HG03342 (cell line): Measurements from ENCODE around the gene ZNF317.
"Not testable (repeated sequence)": the region's sequence is repeated elsewhere in the genome, so short reads cannot be mapped to it uniquely, and the experiment has no call there.

Source experiments
- ATAC-seq: cut with Tn5 transposase; IDR thresholded peaks from one replicate; pipeline ENCODE4 v1.9.1; 2021; ENCODE audit warnings: mild to moderate bottlenecking, moderate library complexity; ENCODE audit not compliant: unreplicated experiment

Gene ZNF317

DNA sequence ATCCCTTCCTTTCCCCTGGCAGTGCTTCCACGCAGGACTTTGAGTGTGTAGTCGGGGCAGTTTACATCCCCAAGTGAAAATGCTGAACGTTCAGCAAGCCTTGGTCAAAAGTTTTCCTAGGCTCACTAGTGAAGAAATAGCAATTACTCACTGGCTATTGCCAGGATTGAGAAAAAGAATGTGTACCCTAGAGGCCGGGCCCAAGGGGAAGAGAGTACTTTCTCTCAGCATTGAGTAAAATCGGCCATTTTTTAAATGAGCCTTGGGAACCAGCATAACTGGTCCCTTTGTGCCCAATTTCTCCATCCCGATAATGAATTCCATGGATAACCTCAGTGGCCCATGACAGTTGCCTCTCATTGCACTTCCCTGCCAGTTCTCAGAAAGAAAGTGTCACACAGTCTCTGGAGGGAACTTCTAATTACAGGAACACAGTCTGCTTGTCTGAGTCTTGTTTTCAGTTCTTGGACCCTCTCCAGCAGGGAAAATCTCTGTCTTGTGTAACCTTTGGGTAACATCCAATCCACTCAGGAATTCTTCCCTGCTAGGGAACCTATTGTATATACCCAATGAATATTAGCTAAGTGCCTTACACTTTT is 31.3 kb downstream of the ZNF317 start:
- ATAC-seq = no peak

DNA sequence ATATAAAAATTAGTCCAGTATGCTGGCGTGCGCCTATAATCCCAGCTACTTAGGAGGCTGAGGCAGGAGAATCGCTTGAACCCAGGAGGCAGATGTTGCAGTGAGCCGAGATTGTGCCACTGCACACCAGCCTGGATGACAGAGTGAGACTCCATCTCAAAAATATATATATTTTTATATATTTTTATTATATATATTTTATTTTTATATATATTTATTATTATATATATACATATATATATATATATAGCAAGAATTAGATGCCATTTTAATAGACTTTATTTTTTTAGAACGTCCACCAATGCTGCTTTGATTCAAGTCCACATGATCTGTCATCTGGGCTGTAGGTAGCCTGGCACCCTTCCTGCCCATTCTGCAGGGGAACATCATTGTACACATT is 35.1 kb downstream of the ZNF317 start:
- ATAC-seq = no peak

DNA sequence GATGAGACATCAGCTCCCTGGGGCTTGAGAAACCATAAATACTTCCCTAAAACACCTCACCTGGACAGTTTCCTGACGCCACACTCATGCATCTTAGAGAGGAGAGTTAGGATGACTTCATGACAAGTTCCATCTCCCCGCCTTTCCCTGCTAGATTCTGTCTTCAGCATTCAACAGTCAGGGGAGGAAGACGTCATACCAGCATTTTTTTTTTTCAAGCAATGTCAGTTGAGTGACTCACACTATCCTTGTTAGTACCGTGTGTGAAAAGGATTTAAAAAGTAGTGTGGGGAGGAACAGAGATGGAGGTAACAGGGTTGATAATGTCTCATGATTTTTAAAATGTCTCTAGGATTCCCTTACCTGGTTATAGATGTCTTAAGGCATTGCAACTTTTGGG is 38.7 kb downstream of the ZNF317 start, which contains the start of gene OR7D2:
OR7D2 (plus strand) TSS at position 79 of the 400 bp plus-strand sequence. CDS start 6,803 bp downstream, outside the sequence.
- no peak for ATAC-seq

DNA sequence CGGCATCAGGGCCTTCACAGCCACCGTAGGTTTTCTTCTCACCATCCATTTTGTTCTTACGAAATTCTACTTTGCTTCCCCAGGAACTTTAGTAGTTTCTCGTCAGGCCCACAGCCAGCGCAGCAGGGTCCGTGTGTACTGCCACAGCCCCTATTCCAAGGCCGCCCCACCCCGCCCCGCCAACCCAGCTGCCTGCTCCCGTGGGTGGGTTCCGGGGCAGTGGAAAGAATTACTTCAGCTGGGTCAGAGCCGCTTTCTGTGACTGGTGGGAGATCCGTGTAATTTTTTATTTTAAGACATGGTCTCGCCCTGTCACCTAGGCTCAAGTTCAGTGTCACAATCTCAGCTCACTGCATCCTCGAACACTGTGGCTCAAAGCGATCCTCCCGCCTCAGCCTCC is 42.8 kb downstream of the ZNF317 start:
- no peak for ATAC-seq

DNA sequence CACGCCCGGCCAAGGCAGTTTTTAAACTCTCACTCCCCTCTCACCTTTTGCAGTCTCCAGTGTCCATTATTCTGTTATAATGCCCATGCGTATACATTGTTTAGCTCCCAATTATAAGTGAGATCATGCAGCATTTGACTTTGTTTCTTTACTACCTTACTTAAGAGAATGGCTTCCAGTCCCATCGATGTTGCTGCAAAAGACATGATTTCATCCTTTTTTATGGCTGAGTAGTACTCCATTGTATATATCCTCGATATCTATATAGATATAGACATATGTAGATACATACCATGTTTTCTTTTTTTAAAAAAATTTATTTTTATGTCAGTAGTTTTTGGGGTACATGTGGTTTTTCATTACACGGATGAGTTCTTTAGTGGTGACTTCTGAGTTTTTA is 47.0 kb downstream of the ZNF317 start:
- ATAC-seq = no peak

DNA sequence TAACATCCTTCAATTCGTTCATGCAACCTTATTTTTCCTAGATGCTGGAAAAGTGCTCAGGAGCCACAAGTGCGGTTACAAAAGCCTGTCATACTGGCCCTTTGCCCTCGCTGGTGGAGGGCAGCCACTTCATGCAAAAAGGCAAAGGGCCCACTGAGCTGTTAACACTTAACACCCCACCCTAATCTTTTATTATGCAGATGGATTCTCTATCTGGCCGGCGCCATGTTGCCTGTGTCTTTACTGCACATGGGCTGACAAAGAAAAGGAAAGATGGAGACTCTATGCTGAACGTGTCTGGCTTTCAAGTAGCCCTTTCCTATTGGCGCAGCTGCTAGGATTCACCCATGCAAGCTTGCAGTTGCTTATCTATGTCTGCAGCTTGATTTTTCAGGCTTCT is 49.3 kb downstream of the ZNF317 start:
- no peak for ATAC-seq

DNA sequence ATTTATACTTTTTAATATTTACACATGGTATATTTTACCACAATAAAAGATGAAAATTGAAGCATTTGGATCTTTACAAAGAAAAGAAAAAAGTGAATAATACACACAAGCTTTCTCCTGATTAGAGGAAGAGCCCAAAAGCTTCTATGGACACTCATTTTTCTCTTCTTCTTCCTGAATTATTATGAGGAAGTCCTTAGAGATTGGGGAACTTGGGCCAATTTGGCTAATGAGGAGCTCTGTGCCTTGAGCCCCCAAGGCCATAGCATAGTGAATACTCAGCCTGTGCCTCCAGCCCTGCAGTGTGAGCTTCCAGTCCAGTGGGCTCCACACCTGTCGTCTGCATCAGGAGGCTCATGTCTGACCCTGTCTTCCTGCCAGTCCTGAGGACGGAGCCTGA is 57.8 kb downstream of the ZNF317 start:
- ATAC-seq = not testable (repeated sequence)

DNA sequence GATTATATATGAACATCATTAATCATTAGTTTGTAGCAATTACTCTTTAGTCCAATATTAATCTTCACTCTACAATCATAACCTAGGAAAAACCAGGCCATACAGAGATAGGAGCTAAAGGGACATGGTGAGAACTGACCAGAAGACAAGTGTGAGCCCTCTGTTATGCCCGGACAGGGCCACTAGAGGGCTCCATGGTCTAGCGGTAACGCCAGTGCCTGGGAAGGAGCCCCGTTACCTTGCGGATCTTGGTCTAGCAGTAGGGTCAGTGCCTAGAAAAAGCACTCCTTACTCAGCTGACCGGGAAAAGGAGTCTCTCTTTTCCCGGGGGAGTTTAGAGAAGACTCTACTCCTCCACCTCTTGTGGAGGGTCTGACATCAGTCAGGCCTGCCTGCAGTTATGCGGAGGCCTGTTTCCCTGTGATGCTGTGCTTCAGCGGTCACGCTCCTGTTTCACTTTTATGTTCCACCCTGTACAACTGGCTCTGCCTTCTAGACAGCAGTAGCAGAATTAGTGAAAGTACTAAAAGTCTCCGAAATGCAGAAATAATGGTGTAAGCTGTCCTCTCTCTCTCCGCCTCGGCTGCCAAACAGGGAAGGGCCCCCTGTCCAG is 65.4 kb downstream of the ZNF317 start:
- no peak for ATAC-seq
